GM18858 (cell line): ENCODE measurements around the gene GTF2H3.
A peak's percentile ranks its signal among the peaks of the same experiment; 100 is the strongest.

Source experiments
- ATAC-seq: cut with Tn5 transposase; IDR thresholded peaks from one replicate; pipeline ENCODE4 v1.9.1; 2021; ENCODE audit not compliant: unreplicated experiment

Gene GTF2H3

GRCh38 chr12:123645380-123645779 is 11.8 kb downstream of the GTF2H3 start:
- ATAC-seq: no peak

GRCh38 chr12:123645878-123646277 is 12.2 kb downstream of the GTF2H3 start:
- no peak for ATAC-seq

- ATAC-seq: no peak
Observed at GRCh38 chr12:123648401-123648800, 14.8 kb downstream of the GTF2H3 start.

GRCh38 chr12:123654129-123654701 is 20.6 kb downstream of the GTF2H3 start:
- ATAC-seq: no peak

GRCh38 chr12:123655420-123655819 is 21.8 kb downstream of the GTF2H3 start:
- peak; percentile 88 for ATAC-seq

- no peak for ATAC-seq
Observed at GRCh38 chr12:123656392-123656791, 22.8 kb downstream of the GTF2H3 start.

- no peak for ATAC-seq
Observed at GRCh38 chr12:123657211-123657610, 23.6 kb downstream of the GTF2H3 start.

- ATAC-seq: no peak
Observed at GRCh38 chr12:123659996-123660727, 26.5 kb downstream of the GTF2H3 start.

- ATAC-seq: no peak
Observed at GRCh38 chr12:123667771-123668170, 34.1 kb downstream of the GTF2H3 start.

- peak; percentile 99 for ATAC-seq
Observed at GRCh38 chr12:123670882-123671728, 37.5 kb downstream of the GTF2H3 start, which contains the start of gene TCTN2. TCTN2 (plus strand) TSS chr12:123671113; CDS start chr12:123671241, 128 bp downstream.

- no peak for ATAC-seq
Observed at GRCh38 chr12:123671876-123672275, 38.2 kb downstream of the GTF2H3 start.

- ATAC-seq: no peak
Observed at GRCh38 chr12:123675436-123675835, 41.8 kb downstream of the GTF2H3 start.

GRCh38 chr12:123676616-123677320 is 43.1 kb downstream of the GTF2H3 start:
- ATAC-seq: no peak

- no peak for ATAC-seq
Observed at GRCh38 chr12:123678981-123679380, 45.4 kb downstream of the GTF2H3 start.

- ATAC-seq: no peak
Observed at GRCh38 chr12:123681605-123682004, 48.0 kb downstream of the GTF2H3 start.

- ATAC-seq: no peak
Observed at GRCh38 chr12:123683964-123684363, 50.3 kb downstream of the GTF2H3 start.

GRCh38 chr12:123686636-123687190 is 53.1 kb downstream of the GTF2H3 start:
- ATAC-seq: no peak

- no peak for ATAC-seq
Observed at GRCh38 chr12:123690191-123690840, 56.7 kb downstream of the GTF2H3 start.

- ATAC-seq: no peak
Observed at GRCh38 chr12:123696207-123696606, 62.6 kb downstream of the GTF2H3 start.

GRCh38 chr12:123696646-123697045 is 63.0 kb downstream of the GTF2H3 start:
- ATAC-seq: no peak
